SU-DHL-6 (cell line): Measurements from ENCODE around the gene CARD10.

Experiments used
- EZH2phosphoT487 ChIP-seq: fragments of 200-600 bp; sonication (generic), shearing (Covaris generic); conservative IDR thresholded peaks from 2 replicates; pipeline ENCODE4 v1.6.1; 2018; ENCODE audit warnings: mild to moderate bottlenecking, antibody characterized with exemption, low read length, moderate library complexity, mixed read lengths
- TF ChIP-seq, protein P1 (sequence below): fragments of 200-600 bp; sonication (generic); IDR thresholded peaks from one replicate; pipeline ENCODE4 v1.5.1; 2017; ENCODE audit warnings: antibody characterized with exemption, mild to moderate bottlenecking, low read length, moderate library complexity; ENCODE audit not compliant: insufficient read depth, poor library complexity, severe bottlenecking

DNA sequence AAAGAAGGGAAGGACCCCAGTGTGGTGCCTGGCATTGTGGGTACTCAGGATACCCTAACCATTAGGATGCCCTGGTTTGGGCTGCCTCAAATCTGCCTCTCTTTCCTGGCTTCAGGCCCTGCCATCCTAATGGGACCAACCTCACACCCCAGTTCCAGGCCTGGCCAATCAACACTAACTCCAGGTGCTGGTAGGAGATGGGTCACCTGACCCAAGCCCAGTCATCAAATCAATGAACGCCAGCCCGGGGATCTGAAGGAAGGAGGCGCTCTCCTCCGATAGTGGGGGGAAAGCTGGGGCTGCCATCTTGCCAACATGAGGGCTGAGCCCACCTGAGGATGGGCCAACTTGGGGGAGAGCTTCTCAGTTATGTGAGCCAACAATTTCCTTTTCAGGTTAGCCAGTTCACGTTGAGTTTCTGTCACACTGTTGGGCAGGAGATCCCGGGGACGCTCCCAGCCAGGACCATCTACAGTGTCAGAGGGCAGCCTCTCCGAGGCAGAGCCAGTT lies 45.7 kb downstream of the CARD10 start:
- TF ChIP-seq, protein P1, sequence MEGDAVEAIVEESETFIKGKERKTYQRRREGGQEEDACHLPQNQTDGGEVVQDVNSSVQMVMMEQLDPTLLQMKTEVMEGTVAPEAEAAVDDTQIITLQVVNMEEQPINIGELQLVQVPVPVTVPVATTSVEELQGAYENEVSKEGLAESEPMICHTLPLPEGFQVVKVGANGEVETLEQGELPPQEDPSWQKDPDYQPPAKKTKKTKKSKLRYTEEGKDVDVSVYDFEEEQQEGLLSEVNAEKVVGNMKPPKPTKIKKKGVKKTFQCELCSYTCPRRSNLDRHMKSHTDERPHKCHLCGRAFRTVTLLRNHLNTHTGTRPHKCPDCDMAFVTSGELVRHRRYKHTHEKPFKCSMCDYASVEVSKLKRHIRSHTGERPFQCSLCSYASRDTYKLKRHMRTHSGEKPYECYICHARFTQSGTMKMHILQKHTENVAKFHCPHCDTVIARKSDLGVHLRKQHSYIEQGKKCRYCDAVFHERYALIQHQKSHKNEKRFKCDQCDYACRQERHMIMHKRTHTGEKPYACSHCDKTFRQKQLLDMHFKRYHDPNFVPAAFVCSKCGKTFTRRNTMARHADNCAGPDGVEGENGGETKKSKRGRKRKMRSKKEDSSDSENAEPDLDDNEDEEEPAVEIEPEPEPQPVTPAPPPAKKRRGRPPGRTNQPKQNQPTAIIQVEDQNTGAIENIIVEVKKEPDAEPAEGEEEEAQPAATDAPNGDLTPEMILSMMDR, result no peak
- no peak for TF ChIP-seq EZH2phosphoT487
